Loucy (cell line): ENCODE results near the gene LIG3.

Experiments used
- CTCF ChIP-seq: fragments of 200-600 bp; sonication (generic); conservative IDR thresholded peaks from 2 replicates; pipeline ENCODE4 v1.5.1; 2014; ENCODE audit warnings: mild to moderate bottlenecking, antibody characterized with exemption, low read length
- EZH2phosphoT487 ChIP-seq: fragments of 200-600 bp; IDR thresholded peaks from 2 replicates; pipeline ENCODE4 v1.6.1; 2018; ENCODE audit warnings: antibody characterized with exemption, mild to moderate bottlenecking, moderate library complexity, borderline replicate concordance

DNA sequence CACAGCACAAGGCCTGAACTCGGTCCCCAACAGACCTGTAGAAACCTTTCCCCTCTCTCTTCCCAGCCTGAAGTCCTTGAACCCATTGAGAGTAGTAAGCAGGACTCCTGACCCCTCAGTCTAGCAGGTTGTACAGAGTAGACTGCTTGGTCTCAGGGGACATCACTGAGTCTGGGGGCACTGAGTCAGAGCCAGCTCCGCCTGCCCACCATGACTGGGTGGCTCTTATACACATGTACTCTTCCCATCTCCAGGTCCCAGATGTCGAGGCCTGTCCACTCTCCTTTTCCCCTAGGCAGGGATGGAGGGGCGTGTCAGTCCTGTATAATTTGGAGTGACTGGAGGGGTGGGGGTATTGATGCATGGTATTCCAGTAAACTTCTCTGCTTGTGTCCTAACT is 23.5 kb downstream of the LIG3 start:
- no peak for TF ChIP-seq CTCF
- TF ChIP-seq EZH2phosphoT487: no peak
